ENCODE data around the gene SON. TPM values are rescaled to one million over a fixed set of nuclear protein-coding genes. Genes with fewer than 3 reads are reported as not detected.

Gene SON
- total RNA-seq, 3 donors from 2014 or later, result 265 to 355 (median 330) TPM

DNA sequence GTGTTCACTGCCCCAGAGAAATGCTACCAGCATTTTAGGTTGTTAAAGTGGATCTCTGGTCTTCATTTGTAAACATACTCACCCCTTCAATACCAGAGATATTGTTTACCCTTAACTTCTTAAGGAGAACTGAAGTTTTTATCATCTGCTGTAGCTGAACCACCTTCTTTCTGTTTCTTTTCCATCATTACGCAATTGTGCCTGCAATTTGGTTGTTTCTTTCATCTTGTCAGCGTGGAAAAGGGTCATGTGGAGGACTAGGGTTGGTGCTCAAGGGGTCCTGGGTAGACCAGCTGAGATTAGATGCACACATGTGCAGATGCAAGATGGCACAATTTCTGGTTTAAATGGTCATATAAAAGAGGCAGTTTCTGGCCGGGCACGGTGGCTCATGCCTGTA lies 23.9 kb upstream of the SON start:
- H3K27ac ChIP-seq, result no peak overlapping the region
- no peaks in the 10 kb centered on the region for H3K36me3 ChIP-seq
- H3K4me3 ChIP-seq, result no peak overlapping the region
- intact Hi-C loops (cut with DNase I; ENCODE audit: low total_unique reads), result no loop called here
- no peaks in the 10 kb centered on the region for H3K9me3 ChIP-seq
- no peaks in the 10 kb centered on the region for H3K4me1 ChIP-seq
- TF ChIP-seq POLR2AphosphoS5 (IDR thresholded peaks at IDR 0.05) (no peak), POLR2A (IDR thresholded peaks at IDR 0.05) (no peak)
- TF ChIP-seq, protein P1, sequence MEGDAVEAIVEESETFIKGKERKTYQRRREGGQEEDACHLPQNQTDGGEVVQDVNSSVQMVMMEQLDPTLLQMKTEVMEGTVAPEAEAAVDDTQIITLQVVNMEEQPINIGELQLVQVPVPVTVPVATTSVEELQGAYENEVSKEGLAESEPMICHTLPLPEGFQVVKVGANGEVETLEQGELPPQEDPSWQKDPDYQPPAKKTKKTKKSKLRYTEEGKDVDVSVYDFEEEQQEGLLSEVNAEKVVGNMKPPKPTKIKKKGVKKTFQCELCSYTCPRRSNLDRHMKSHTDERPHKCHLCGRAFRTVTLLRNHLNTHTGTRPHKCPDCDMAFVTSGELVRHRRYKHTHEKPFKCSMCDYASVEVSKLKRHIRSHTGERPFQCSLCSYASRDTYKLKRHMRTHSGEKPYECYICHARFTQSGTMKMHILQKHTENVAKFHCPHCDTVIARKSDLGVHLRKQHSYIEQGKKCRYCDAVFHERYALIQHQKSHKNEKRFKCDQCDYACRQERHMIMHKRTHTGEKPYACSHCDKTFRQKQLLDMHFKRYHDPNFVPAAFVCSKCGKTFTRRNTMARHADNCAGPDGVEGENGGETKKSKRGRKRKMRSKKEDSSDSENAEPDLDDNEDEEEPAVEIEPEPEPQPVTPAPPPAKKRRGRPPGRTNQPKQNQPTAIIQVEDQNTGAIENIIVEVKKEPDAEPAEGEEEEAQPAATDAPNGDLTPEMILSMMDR (IDR thresholded peaks at IDR 0.05), result no peak
- H3K27me3 ChIP-seq, result no peaks in the 10 kb centered on the region
- no peak for DNase-seq (ENCODE audit: low spot score in 2 of 2)

DNA sequence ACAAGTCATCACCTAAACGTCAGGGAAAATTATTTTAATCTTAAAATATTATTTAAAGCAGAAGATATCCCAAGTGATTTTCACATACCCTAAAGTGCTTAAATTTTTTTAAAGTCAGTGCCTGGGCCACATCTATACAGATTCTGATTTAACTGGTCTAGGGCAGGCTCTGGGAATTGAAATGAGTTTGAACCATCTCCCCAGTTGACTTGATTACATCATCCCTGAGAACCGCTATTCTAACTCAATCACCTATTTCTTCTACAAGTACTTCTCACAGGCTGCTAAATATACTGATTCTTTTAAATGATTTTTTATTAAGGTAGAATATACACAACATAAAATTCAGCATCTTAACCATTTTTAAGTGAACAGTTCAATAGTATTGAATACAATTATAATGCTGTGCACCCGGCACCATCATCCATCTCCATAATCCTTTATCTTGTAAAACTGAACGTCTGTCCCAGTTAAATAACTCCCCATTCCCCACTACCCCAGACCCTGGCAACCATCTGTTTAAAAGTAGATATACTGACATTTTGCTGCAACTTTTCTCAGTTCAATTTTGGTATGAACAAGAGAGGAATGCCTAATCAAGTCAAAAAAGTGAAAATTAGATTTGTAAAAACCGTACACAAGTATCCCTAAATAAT lies 20.4 kb upstream of the SON start:
- no peaks in the 10 kb centered on the region for H3K27me3 ChIP-seq
- TF ChIP-seq POLR2A (IDR thresholded peaks at IDR 0.05), result no peak
- TF ChIP-seq, protein P1 (IDR thresholded peaks at IDR 0.05), result no peak
- TF ChIP-seq POLR2AphosphoS5 (IDR thresholded peaks at IDR 0.05), result no peak
- DNase-seq (ENCODE audit: low spot score in 2 of 2), result no peak
- intact Hi-C loops (cut with DNase I; ENCODE audit: low total_unique reads), result no loop called here
- no peak overlapping the region for H3K4me3 ChIP-seq
- H3K36me3 ChIP-seq, result no peaks in the 10 kb centered on the region
- H3K4me1 ChIP-seq, result no peaks in the 10 kb centered on the region
- no peaks in the 10 kb centered on the region for H3K9me3 ChIP-seq
- H3K27ac ChIP-seq, result no peak overlapping the region

DNA sequence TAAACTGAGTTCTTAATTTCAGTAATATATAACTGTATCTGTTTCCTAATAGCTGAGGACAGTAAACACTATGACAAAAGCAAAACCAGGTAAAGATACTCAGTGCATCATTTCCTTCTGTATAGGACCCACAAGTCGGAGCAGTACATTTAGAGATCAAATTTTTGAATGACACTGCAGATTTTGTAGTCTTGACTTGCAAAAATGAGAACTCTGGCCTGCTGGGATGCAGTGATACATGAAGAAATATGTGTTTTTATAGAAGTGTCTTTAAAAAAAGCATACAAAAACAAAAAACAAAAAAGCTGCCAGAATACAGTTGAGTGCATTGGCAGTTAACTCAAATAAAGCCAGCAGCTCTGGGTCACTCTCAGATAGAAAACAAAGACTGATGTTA lies 19.9 kb upstream of the SON start:
- no peak for DNase-seq (ENCODE audit: low spot score in 2 of 2)
- intact Hi-C loops (cut with DNase I; ENCODE audit: low total_unique reads), result no loop called here
- Histone ChIP-seq H3K36me3 (no peaks in the 10 kb centered on the region), H3K4me1 (no peaks in the 10 kb centered on the region), H3K27ac (no peak overlapping the region), H3K9me3 (no peaks in the 10 kb centered on the region), H3K4me3 (no peak overlapping the region), H3K27me3 (no peaks in the 10 kb centered on the region)
- TF ChIP-seq, protein P1 (IDR thresholded peaks at IDR 0.05), result no peak
- TF ChIP-seq POLR2AphosphoS5 (IDR thresholded peaks at IDR 0.05) (no peak), POLR2A (IDR thresholded peaks at IDR 0.05) (no peak)

DNA sequence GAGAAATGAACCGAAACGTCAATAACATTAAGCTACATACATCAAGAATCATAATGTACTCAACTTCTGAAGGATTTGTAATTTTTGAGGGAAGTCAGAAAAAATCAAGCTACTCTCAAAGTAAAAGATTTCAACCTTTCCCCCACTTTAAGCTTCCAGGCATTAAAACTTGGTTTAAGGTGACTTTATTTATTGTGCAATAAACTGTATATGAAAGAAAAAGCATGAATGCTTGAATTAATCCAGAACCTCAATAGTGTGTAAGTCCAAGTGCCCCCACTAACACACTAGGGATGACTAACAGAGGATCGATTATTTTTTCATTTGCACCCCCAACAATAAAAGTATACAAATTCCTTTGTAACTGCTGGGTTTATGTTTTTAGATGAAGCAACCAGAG lies 11.8 kb upstream of the SON start:
- H3K36me3 ChIP-seq, result peaks cover 3% of the 10 kb centered on the region
- intact Hi-C loops (cut with DNase I; ENCODE audit: low total_unique reads), result no loop called here

DNA sequence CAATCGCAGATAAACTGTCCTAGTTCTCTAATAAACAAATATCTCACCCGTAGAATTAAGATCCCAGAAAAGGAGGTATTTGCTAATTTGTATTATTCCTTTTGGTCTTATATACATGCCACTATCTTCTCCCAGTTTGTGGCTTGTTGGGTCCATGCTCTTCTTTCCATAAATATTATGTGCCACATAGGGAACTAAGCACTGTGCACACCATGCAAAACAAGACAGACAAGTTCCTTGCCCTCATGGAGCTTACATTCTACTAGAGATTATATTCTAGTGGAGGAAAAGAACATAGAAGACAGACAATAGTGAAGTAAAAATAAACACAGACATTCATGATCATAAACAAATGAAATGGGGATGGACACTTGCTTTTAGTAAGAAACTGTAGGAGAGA lies 5.6 kb upstream of the SON start:
- Histone ChIP-seq H3K36me3 (no peaks in the 10 kb centered on the region), H3K27me3 (no peaks in the 10 kb centered on the region), H3K9me3 (no peaks in the 10 kb centered on the region), H3K4me1 (no peaks in the 10 kb centered on the region), H3K27ac (no peak overlapping the region), H3K4me3 (no peak overlapping the region)
- TF ChIP-seq, protein P1 (IDR thresholded peaks at IDR 0.05), result no peak
- TF ChIP-seq POLR2A (IDR thresholded peaks at IDR 0.05), result no peak
- TF ChIP-seq POLR2AphosphoS5 (IDR thresholded peaks at IDR 0.05), result no peak
- DNase-seq (ENCODE audit: low spot score in 2 of 2), result no peak
- intact Hi-C loops (cut with DNase I; ENCODE audit: low total_unique reads), result no loop called here

More for the DNA sequence above, 11.8 kb upstream of the SON start:
- H3K27ac ChIP-seq, result no peak overlapping the region
- no peaks in the 10 kb centered on the region for H3K9me3 ChIP-seq
- no peaks in the 10 kb centered on the region for H3K27me3 ChIP-seq
- TF ChIP-seq, protein P1 (IDR thresholded peaks at IDR 0.05), result no peak
- TF ChIP-seq POLR2A (IDR thresholded peaks at IDR 0.05), result no peak
- no peak for TF ChIP-seq POLR2AphosphoS5 (IDR thresholded peaks at IDR 0.05)
- no peaks in the 10 kb centered on the region for H3K4me1 ChIP-seq
- H3K4me3 ChIP-seq, result no peak overlapping the region
- DNase-seq (ENCODE audit: low spot score in 2 of 2), result no peak
